ENCODE data around the gene RBBP7. TPM values are rescaled to one million over a fixed set of nuclear protein-coding genes. Genes with fewer than 3 reads are reported as not detected.

Gene RBBP7
- total and polyA plus RNA-seq, 2 donors (not counting 3 experiments of a cell fraction or from before 2014, with no cell fraction given): 81.5 to 130 TPM

DNA sequence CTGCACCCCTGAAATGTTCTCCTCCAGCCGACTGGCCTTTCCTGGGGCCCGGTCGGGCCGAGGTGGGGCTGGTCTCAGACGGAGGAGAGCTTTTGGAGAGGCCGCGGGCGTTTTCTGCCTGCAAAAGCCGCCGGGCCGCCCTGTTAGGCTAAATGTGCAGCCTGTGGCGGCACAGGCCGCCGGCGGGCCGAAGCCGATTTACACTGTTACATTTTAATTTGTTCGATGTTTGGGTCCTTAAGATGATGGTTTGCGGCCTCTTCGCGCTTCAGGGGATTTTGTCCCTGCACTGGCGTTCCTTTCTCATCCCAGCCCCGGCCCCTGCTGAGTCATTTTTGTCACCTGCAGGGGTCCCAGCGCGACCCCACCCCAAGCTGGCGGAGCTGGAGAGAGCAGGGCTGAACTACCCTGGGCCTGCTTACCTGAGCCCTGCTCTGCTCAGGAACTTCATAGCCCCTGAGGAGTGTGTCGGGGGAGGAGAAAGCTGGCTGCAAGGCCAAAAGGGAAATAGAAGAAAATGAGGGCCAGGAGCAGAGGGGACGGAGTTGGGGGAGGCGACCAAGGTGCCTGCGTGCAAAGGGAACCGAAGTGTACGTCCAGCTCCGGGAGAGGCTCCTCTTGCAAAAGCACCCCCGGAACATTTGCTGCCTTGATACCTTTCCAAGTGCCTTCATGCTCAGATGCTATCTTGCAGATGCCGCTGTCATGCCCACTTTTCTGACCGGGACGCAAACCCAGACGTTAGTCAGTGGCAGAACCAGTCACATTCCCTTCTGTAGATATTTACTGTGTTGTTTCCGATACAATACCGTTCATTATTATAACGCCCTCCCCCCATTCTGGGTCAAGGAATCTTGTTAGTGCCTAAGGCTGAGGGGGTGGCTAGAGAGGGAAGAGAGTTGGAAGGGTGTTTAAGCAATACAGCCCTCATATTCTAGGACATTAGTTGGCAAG is 977 bp upstream of the RBBP7 start:
- peak; percentile 13 for DNase-seq (ENCODE audit: low read depth, low spot score)
- dilution Hi-C loops (cut with MboI; ENCODE audit: extremely low pct_ligation_motif_present, low sequenced_read_pairs) (no loop called here), intact Hi-C loops (cut with micrococcal nuclease) (loop anchor here (1.0 to 5.0 kb wide), 4 partner anchors 12 to 84 kb away; partner anchors contain the start of gene TXLNG)
- Histone ChIP-seq H3K4me1 (ENCODE audit: control insufficient read depth, extremely low read depth, insufficient read depth, low read length) (peaks cover 17% of the 10 kb centered on the region), H3K27me3 (ENCODE audit: control insufficient read depth in 2 of 2, insufficient read depth in 2 of 2, low read length in 2 of 2) (no peaks in the 10 kb centered on the region), H2AFZ (ENCODE audit: low read depth, low read length) (peak overlapping the region; percentile 33), H3K9me3 (replicated peaks; ENCODE audit: control insufficient read depth, insufficient read depth, low read length) (no peaks in the 10 kb centered on the region), H3K9ac (replicated peaks; ENCODE audit: extremely low read depth, insufficient read depth, low read length) (peak overlapping the region; percentile 69), H3K27ac (ENCODE audit: insufficient read depth, low read depth, low read length) (peak overlapping the region; percentile 49), H3K9me1 (replicated peaks; ENCODE audit: control insufficient read depth, extremely low read depth, insufficient read depth, low read length) (no peaks in the 10 kb centered on the region), H4K20me1 (replicated peaks; ENCODE audit: control insufficient read depth, extremely low read depth, insufficient read depth, low read length) (no peaks in the 10 kb centered on the region), H3K36me3 (ENCODE audit: control insufficient read depth in 2 of 2, extremely low read depth in 1 of 2, insufficient read depth in 2 of 2, low read length in 2 of 2) (no peaks in the 10 kb centered on the region), H3K79me2 (ENCODE audit: control insufficient read depth, insufficient read depth, low read length) (peaks cover 31% of the 10 kb centered on the region), H3K4me3 (replicated peaks in 1 of 3; ENCODE audit: insufficient read depth in 1 of 3, low read depth in 1 of 3, low read length in 3 of 3) (peak overlapping the region; percentile 28 to 61 (median 56)), H3K4me2 (ENCODE audit: insufficient read depth, low read length) (peak overlapping the region; percentile 75)
- BruUV-seq (replicated peaks): no TSS peak
- CTCF ChIA-PET: interaction anchor here (2.4 kb wide), 1 partner anchor 12 kb away, joined by 9 read pairs; no protein-coding TSS in a partner anchor
- TF ChIP-seq GATA2 (IDR thresholded peaks at IDR 0.05; ENCODE audit: insufficient read depth, insufficient read length, low read depth, low read length): no peak
- no peak for TF ChIP-seq POLR2AphosphoS5 (IDR thresholded peaks at IDR 0.05; ENCODE audit: insufficient read depth, low read depth, low read length)
- no peak for TF ChIP-seq POLR2A (IDR thresholded peaks at IDR 0.05; ENCODE audit: low read depth, low read length)
- TF ChIP-seq EZH2 (IDR thresholded peaks at IDR 0.05; ENCODE audit: borderline replicate concordance, low read depth, low read length, severe bottlenecking): no peak
- TF ChIP-seq, protein P1, sequence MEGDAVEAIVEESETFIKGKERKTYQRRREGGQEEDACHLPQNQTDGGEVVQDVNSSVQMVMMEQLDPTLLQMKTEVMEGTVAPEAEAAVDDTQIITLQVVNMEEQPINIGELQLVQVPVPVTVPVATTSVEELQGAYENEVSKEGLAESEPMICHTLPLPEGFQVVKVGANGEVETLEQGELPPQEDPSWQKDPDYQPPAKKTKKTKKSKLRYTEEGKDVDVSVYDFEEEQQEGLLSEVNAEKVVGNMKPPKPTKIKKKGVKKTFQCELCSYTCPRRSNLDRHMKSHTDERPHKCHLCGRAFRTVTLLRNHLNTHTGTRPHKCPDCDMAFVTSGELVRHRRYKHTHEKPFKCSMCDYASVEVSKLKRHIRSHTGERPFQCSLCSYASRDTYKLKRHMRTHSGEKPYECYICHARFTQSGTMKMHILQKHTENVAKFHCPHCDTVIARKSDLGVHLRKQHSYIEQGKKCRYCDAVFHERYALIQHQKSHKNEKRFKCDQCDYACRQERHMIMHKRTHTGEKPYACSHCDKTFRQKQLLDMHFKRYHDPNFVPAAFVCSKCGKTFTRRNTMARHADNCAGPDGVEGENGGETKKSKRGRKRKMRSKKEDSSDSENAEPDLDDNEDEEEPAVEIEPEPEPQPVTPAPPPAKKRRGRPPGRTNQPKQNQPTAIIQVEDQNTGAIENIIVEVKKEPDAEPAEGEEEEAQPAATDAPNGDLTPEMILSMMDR (IDR thresholded peaks at IDR 0.05; ENCODE audit: extremely low read depth in 1 of 2, insufficient read depth in 1 of 2, low read depth in 1 of 2, low read length in 2 of 2): no peak
- TF ChIP-seq, protein P2, sequence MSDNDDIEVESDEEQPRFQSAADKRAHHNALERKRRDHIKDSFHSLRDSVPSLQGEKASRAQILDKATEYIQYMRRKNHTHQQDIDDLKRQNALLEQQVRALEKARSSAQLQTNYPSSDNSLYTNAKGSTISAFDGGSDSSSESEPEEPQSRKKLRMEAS (IDR thresholded peaks at IDR 0.05; ENCODE audit: insufficient read depth, insufficient read length): no peak
- TF ChIP-seq FOS (IDR thresholded peaks at IDR 0.05; ENCODE audit: borderline replicate concordance, insufficient read depth, low read length): no peak
- TF ChIP-seq MYC (IDR thresholded peaks at IDR 0.05; ENCODE audit: low read depth, low read length): no peak
- no peak for TF ChIP-seq JUN (IDR thresholded peaks at IDR 0.05; ENCODE audit: borderline replicate concordance, insufficient read depth, insufficient read length, low read depth)
- FAIRE-seq: no peak
- POLR2A ChIA-PET: no interaction called here

Measured in endothelial cell of umbilical vein (primary cell).